G401.6 (cell line): Measurements from ENCODE around the gene RSPO1.
"Not testable (repeated sequence)": the region's sequence is repeated elsewhere in the genome, so short reads cannot be mapped to it uniquely, and the experiment has no call there.

Source experiments
- FAIRE-seq: peaks from 2 replicates; lab custom pipeline; 2012; peaks lifted over from hg19 to GRCh38; lab: Jason Lieb, UNC

RSPO1 gene

GRCh38 chr1:37634244-37634991 is at the start of gene RSPO1:
RSPO1 (minus strand) TSS chr1:37634892; CDS start chr1:37629661, 5,231 bp downstream.
- FAIRE-seq: no peak

- FAIRE-seq: not testable (repeated sequence)
Observed at GRCh38 chr1:37684182-37684581, 49.5 kb upstream of the RSPO1 start.

DNA sequence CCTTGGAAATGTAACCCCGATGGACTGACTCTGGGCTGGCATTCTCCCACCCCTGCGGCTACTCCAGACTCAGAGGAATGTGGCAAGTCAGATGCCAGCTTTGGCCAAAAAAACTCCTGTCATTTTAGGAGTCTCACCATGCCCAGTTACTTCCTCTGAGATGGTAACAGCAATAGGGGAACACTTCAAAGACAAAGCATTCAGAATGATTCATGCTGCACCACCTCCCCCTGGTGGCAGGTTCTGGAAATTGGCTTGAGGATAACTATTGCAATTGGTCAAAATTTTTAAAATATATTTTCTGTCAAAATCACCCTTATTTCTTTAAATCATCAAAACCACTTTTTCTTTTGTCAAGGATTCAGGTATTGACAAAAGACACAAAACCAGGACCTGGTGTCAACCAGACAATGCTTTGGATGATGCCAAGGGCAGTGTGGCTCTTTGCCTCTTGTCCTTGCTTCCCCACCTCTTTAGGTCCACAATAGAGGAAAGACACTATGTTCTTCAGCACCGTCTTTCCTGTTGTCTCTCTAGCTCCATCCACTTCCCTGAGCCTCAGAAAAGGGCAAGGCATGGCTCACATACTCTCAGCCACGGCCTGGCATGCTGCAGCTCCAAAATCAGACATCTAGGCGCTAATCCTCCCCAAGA is 47.8 kb upstream of the RSPO1 start:
- FAIRE-seq: peak; percentile 95

DNA sequence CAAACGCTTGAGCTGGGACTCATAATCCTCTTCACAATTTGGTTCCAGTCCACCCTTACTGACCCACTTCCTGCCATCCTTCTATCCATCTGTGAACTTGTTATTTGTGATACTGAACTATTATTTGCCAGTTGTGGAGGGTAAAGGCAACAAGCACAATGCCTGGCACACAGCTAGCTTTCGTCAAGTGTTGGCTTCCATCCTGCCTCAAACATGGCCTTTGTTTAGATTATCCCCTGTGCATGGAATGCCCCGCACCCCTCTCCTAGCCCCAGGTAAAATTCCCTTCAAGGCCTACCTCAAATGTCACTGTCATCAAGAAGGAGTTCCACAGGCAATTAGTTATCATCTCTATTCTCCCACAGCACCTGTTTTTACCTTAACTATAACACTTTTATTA is 46.2 kb upstream of the RSPO1 start:
- FAIRE-seq: no peak

- FAIRE-seq: no peak
Observed at GRCh38 chr1:37677808-37678207, 43.1 kb upstream of the RSPO1 start.

- FAIRE-seq: no peak
Observed at GRCh38 chr1:37677143-37677439, 42.4 kb upstream of the RSPO1 start.

GRCh38 chr1:37676281-37677142 is 41.8 kb upstream of the RSPO1 start:
- no peak for FAIRE-seq

GRCh38 chr1:37673920-37674319 is 39.2 kb upstream of the RSPO1 start:
- FAIRE-seq: no peak

- FAIRE-seq: no peak
Observed at GRCh38 chr1:37672136-37672870, 37.6 kb upstream of the RSPO1 start.

DNA sequence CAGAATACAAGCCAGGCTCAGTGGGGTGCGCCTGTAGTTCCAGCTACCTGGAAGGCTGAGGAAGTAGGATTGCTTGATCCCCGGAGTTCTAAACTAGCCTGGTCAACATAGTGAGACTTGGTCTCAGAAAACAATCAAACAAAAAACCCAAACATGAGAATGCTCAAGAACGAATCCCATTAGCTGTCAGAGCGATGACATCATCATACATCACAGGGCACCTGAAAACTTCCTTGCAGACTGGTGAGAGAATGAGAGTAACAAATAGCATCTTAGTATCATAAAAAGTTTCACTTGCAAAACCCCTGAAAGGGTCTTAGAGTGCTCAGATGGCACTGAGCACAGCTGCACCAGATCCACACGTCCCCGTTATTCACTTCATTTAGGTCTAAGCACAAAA is 36.6 kb upstream of the RSPO1 start:
- no peak for FAIRE-seq

DNA sequence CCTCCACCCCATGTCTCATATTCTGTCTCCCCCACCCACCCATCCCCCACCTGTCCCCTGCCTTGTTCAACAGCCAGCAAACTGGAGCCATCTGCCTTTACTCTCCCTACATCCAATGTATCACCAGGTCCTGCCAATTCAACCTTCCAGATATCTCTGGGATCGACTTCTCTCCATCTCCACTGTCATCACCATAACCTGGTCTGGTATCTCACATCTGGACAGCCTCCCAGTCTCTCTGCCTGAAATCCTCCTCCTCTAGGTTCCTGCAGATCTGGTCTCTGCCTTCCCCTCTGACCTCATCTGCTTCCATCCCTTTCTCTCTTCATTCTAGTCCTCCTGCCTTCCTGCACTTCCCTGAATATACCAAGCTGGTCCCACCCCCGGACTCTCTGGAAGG is 35.4 kb upstream of the RSPO1 start:
- no peak for FAIRE-seq

GRCh38 chr1:37667023-37667671 is 32.5 kb upstream of the RSPO1 start:
- FAIRE-seq: no peak

GRCh38 chr1:37666241-37666867 is 31.7 kb upstream of the RSPO1 start:
- no peak for FAIRE-seq

DNA sequence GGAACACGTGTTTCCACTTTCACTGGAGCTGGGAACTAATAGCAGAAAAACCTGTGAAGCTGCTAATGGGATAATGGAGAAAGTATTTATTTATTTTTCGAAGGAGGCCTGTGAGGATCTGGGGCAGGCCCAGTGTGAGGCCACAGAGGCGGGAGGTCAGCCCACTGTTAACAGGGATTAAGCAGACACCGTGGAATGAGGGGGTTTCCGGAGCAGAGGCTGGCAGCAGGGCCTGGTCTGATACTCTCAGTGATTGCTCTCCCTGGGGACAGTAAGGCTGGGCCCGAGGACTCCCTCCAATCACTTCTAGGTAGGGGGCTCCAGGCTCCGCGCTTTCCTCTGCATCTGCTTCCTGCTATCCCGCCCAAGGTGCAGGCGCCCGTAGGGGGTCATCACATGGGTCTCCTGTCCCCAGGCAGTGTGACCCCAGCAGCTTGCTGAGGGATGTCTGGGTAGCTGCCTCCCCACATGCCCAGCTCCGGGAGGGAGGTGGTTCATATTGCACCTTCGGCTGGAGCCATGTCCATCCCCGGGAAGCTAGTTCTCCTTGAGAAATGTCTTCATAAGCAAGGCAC is 28.8 kb upstream of the RSPO1 start:
- FAIRE-seq: no peak

DNA sequence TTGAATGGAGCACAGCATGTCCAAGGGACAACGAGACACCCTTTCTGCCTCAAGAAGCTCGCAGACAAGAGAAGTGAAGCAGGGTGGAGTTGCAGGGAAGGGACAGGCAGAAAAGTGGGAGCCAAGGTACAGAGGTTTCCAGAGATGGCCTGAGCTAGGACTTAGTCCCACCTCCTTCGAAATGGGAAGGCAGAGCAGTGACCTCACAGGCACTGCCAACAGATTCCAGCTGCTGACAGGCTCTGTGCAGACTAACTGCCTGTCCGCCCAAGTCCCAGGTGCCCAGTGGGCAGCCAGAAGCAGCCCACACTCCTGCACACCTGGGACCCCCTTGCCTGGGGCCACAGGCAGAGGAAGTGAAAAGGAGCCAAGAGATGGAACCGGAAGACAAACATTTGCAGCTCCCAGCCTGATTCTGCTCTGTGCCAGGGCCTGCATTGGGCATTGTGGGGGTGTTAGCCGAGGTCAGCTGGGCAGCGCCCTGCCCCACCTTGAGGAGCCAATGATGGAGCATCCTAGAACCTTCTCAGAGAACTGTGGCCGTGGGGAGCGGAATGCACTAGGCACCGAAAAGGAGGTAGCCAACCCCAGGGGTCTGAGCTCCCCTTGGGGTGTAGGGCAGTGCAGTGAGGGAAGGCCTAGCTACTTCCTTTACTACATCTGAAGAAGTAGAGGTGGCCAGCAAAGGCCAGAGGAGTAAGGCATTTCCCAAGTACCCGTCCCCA is 27.5 kb upstream of the RSPO1 start:
- no peak for FAIRE-seq

DNA sequence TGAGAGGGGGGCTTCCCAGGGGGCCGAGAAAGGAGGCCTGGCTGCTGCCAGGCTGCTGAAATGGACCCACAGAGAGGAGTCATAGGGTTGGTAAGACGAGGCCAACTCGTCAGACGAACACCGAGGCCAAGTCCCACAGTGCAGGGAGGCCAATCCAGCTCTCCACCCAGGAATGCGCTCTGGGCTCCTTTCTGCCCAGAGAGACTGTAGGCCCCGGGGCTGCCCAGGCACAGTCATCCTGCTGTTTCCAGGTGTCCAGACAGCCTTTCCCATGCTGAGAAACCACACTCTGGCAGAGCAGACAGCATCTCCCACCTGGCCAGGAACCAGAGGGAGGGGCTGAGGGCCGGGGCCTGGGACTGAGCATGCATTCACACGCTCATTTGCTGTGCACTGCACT is 26.7 kb upstream of the RSPO1 start:
- FAIRE-seq: no peak

DNA sequence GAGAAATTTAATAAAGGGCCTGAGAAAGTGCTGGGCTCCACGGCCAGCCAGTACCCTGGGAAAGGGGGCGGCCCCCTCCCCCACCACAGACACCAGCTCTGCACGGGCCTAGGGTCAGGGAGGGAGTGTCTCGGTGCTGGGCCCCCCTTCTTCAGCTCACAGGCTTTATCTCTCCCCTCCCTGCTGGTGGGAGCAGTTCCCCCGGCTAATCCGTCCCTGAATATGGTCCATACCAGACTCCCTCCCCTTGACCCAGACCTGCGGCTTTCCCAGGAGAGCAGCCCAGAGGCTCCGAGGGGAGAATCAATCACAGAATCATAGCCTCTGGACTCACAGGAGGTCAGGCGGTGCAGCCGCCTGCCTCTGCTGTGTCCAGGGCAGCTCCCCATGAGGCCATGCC is 26.0 kb upstream of the RSPO1 start:
- FAIRE-seq: no peak

GRCh38 chr1:37658486-37658885 is 23.8 kb upstream of the RSPO1 start:
- FAIRE-seq: no peak

- no peak for FAIRE-seq
Observed at GRCh38 chr1:37657620-37658412, 23.1 kb upstream of the RSPO1 start.

GRCh38 chr1:37656881-37657280 is 22.2 kb upstream of the RSPO1 start:
- FAIRE-seq: no peak
